ENCODE data around the gene TRIM60.

GRCh38 chr4:165031436-165032211 is at the start of gene TRIM60:
- TF ChIP-seq, protein P1, sequence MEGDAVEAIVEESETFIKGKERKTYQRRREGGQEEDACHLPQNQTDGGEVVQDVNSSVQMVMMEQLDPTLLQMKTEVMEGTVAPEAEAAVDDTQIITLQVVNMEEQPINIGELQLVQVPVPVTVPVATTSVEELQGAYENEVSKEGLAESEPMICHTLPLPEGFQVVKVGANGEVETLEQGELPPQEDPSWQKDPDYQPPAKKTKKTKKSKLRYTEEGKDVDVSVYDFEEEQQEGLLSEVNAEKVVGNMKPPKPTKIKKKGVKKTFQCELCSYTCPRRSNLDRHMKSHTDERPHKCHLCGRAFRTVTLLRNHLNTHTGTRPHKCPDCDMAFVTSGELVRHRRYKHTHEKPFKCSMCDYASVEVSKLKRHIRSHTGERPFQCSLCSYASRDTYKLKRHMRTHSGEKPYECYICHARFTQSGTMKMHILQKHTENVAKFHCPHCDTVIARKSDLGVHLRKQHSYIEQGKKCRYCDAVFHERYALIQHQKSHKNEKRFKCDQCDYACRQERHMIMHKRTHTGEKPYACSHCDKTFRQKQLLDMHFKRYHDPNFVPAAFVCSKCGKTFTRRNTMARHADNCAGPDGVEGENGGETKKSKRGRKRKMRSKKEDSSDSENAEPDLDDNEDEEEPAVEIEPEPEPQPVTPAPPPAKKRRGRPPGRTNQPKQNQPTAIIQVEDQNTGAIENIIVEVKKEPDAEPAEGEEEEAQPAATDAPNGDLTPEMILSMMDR (IDR thresholded peaks at IDR 0.05; ENCODE audit: insufficient read depth, low read depth, low read length) = no peak
- TF ChIP-seq EZH2 (IDR thresholded peaks at IDR 0.05; ENCODE audit: insufficient read depth, low read length) = no peak
